ENCODE measurements around the gene IGF2R.
"Not testable (repeated sequence)": the region's sequence is repeated elsewhere in the genome, so short reads cannot be mapped to it uniquely, and the experiment has no call there.

Gene IGF2R

DNA sequence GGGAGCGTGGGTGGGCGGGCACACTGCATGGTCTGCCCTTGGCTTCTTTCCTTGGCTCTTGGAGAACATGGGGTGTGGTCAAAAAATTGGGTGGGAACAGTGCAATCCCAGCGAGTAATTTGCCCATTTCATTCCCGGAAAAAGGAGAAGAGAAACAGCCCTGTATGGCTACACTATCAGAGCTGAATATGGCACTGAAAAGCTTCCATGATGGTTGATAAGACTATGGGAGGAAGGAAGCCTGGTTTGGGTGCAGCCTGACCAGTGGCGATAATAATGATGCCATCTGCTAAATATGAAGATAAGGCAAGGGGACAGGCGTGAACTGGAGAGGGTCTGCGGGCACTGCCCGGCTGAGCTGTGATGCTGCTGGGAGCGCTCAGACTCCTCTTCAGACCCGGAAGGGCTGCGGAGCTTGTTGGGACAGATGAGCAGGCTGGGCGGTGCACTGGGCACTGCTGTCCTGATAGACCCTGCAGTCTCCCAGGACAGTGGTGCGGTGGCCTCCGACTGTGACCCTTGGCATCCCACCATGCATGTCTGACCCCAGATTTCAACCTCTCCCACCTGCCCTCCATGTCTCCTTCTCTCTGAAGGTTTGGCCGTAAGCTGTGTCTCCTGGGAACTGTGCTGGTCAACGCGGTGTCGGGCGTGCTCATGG is 162.9 kb downstream of the IGF2R start:
- H3K9me3 ChIP-seq (ENCODE audit: control insufficient read depth, low read length): no peaks in the 10 kb centered on the region
- no peak overlapping the region for H3K4me3 ChIP-seq (ENCODE audit: insufficient read depth, low read depth, low read length, poor library complexity, severe bottlenecking)
- no peak overlapping the region for H3K27ac ChIP-seq (ENCODE audit: insufficient read depth, low read length, poor library complexity, severe bottlenecking)
- DNase-seq: no peak
- H3K27me3 ChIP-seq (replicated peaks; ENCODE audit: control insufficient read depth, insufficient read depth, low read length, poor library complexity, severe bottlenecking): no peaks in the 10 kb centered on the region
- no peaks in the 10 kb centered on the region for H3K36me3 ChIP-seq (ENCODE audit: control insufficient read depth, insufficient read depth, low read length)
- H3K4me1 ChIP-seq (ENCODE audit: control insufficient read depth, insufficient read depth, low read length, poor library complexity, severe bottlenecking): no peaks in the 10 kb centered on the region

DNA sequence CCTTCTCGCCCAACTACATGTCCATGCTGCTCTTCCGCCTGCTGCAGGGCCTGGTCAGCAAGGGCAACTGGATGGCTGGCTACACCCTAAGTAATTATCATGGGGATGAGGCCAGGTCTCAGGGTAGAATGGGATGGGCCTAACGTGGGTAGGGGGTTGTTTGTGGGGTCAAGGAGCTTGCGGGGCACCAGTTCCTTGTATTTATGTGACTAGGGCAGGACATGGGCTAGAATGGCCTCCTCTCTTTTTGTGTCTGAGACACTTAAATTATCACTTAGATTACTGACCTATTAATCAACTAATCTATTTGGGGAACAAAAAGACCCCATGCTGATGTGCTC is 163.4 kb downstream of the IGF2R start:
- Histone ChIP-seq H3K4me3 (ENCODE audit: insufficient read depth, low read depth, low read length, poor library complexity, severe bottlenecking) (no peak overlapping the region), H3K4me1 (ENCODE audit: control insufficient read depth, insufficient read depth, low read length, poor library complexity, severe bottlenecking) (no peaks in the 10 kb centered on the region), H3K27ac (ENCODE audit: insufficient read depth, low read length, poor library complexity, severe bottlenecking) (no peak overlapping the region), H3K27me3 (replicated peaks; ENCODE audit: control insufficient read depth, insufficient read depth, low read length, poor library complexity, severe bottlenecking) (no peaks in the 10 kb centered on the region), H3K9me3 (ENCODE audit: control insufficient read depth, low read length) (no peaks in the 10 kb centered on the region), H3K36me3 (ENCODE audit: control insufficient read depth, insufficient read depth, low read length) (no peaks in the 10 kb centered on the region)
- no peak for DNase-seq

DNA sequence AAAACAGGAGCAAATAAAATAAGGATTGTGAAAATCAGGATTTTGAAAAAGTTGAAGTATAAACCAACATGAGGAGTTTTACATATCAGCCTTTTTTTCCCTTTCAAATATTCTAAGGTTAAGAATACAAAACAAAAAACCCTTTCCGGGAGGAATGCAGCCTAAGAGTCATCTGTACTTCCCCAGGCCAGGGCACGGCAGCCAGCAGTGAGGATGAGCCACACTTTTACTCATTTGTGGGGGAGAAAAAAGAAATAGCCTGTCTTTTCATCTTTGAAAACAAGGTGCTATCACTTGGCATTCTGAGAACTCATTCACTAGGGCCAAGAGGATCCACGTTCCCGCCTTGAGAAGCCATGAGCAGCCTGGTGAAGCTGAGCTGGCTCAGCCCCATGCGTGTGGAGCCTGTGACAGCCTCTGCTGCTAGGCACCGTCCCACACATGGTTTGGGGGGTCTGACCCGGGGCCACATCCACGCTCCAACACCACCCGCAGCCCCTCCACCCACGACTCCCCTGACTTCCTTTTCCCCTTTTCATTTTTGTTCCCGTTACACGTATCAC is 164.0 kb downstream of the IGF2R start:
- no peak overlapping the region for H3K4me3 ChIP-seq (ENCODE audit: insufficient read depth, low read depth, low read length, poor library complexity, severe bottlenecking)
- H3K36me3 ChIP-seq (ENCODE audit: control insufficient read depth, insufficient read depth, low read length): no peaks in the 10 kb centered on the region
- H3K4me1 ChIP-seq (ENCODE audit: control insufficient read depth, insufficient read depth, low read length, poor library complexity, severe bottlenecking): no peaks in the 10 kb centered on the region
- no peak overlapping the region for H3K27ac ChIP-seq (ENCODE audit: insufficient read depth, low read length, poor library complexity, severe bottlenecking)
- no peaks in the 10 kb centered on the region for H3K27me3 ChIP-seq (replicated peaks; ENCODE audit: control insufficient read depth, insufficient read depth, low read length, poor library complexity, severe bottlenecking)
- DNase-seq: no peak
- H3K9me3 ChIP-seq (ENCODE audit: control insufficient read depth, low read length): no peaks in the 10 kb centered on the region

DNA sequence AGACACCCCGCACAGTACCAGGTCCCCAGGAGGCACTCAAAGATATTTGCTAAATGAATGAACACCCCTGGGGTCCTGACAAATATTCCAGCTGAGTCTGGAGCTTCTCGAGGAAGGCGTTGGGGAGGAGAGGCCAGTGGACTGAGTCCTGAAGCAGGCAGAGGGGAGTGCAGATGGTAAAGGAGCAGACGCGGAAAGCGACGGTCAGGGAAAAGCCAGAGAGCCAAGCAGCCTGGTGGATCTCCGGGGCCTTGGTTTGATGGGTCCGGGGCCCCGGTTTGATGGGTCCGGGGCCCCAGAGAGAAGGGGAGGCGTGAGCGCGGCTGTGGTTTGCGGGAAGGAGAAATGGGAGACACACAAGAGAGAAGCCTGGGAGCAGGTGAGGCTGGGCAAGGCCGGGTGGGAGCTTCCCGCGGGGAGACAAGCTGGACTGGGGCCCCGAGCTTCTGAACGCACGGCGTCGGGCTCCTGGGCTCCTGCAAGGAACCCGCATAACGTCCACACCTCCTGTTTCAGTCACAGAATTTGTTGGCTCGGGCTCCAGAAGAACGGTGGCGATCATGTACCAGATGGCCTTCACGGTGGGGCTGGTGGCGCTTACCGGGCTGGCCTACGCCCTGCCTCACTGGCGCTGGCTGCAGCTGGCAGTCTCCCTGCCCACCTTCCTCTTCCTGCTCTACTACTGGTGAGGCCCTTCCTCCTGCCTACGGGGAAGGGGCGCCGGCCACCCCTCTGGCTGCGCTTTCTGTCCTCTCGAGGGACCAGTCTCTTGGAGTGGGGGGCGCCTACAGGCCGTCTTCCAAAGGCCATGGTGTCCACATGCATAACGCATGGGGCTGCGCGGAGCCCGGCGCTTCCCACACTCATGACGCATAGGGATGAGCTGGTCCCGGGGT is 164.8 kb downstream of the IGF2R start:
- Histone ChIP-seq H3K36me3 (ENCODE audit: control insufficient read depth, insufficient read depth, low read length) (no peaks in the 10 kb centered on the region), H3K4me1 (ENCODE audit: control insufficient read depth, insufficient read depth, low read length, poor library complexity, severe bottlenecking) (no peaks in the 10 kb centered on the region), H3K27me3 (replicated peaks; ENCODE audit: control insufficient read depth, insufficient read depth, low read length, poor library complexity, severe bottlenecking) (no peaks in the 10 kb centered on the region), H3K9me3 (ENCODE audit: control insufficient read depth, low read length) (no peaks in the 10 kb centered on the region), H3K27ac (ENCODE audit: insufficient read depth, low read length, poor library complexity, severe bottlenecking) (no peak overlapping the region), H3K4me3 (ENCODE audit: insufficient read depth, low read depth, low read length, poor library complexity, severe bottlenecking) (no peak overlapping the region)
- no peak for DNase-seq

DNA sequence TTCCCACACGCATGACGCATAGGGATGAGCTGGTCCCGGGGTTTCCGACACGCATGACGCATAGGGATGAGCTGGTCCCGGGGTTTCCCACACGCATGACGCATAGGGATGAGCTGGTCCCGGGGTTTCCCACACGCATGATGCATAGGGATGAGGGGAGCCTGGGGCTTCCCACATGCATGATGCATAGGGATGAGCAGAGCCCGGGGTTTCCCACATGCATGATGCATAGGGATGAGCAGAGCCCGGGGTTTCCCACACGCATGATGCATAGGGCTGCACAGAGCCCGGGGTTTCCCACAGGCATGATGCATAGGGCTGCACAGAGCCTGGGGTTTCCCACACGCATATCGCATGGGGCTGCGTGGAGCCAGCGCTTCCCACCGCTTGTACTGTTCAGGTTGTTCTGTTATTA is 165.5 kb downstream of the IGF2R start:
- not testable (repeated sequence) for H3K4me1 ChIP-seq (ENCODE audit: control insufficient read depth, insufficient read depth, low read length, poor library complexity, severe bottlenecking); H3K36me3 ChIP-seq (ENCODE audit: control insufficient read depth, insufficient read depth, low read length); DNase-seq; H3K27ac ChIP-seq (ENCODE audit: insufficient read depth, low read length, poor library complexity, severe bottlenecking); H3K9me3 ChIP-seq (ENCODE audit: control insufficient read depth, low read length); H3K4me3 ChIP-seq (ENCODE audit: insufficient read depth, low read depth, low read length, poor library complexity, severe bottlenecking); H3K27me3 ChIP-seq (replicated peaks; ENCODE audit: control insufficient read depth, insufficient read depth, low read length, poor library complexity, severe bottlenecking)

DNA sequence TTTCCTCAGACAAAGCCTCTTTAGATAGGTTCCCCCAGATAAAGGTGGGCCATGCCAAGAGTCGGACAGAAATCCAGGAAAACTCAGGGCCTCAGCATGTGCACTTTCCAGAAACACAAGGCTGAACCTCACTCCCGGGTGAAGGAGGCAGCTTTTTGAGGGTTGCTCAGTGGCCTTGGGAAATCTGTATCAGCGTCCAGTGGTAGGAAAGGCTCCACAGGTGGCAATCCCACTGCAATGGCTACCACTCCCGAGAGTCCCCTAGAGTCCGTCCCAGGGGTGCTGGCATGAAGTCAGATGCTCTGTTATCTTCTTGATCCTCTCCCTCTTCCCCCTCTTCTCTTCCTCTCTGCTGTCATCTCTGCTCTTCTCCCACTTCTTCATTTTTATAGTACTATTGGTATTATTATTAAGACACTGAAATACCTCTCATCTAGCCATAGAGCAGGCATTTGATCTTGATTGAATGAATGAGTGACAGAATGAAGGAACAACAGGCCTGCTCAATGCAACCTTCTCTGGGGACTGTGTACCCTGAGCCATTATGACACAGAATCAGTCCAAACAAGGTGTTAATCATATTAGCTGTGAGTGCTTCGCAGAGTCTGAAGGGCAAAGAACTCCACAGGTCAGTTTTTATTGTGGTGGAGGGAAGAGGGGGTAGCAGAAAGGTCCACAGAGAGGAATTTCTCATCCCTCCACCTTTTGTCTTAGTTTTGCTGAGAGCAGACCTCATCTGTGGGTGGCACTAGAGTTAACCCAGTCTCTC is 166.1 kb downstream of the IGF2R start:
- no peak overlapping the region for H3K27ac ChIP-seq (ENCODE audit: insufficient read depth, low read length, poor library complexity, severe bottlenecking)
- no peaks in the 10 kb centered on the region for H3K9me3 ChIP-seq (ENCODE audit: control insufficient read depth, low read length)
- no peak overlapping the region for H3K4me3 ChIP-seq (ENCODE audit: insufficient read depth, low read depth, low read length, poor library complexity, severe bottlenecking)
- no peaks in the 10 kb centered on the region for H3K4me1 ChIP-seq (ENCODE audit: control insufficient read depth, insufficient read depth, low read length, poor library complexity, severe bottlenecking)
- no peaks in the 10 kb centered on the region for H3K27me3 ChIP-seq (replicated peaks; ENCODE audit: control insufficient read depth, insufficient read depth, low read length, poor library complexity, severe bottlenecking)
- H3K36me3 ChIP-seq (ENCODE audit: control insufficient read depth, insufficient read depth, low read length): no peaks in the 10 kb centered on the region
- no peak for DNase-seq

DNA sequence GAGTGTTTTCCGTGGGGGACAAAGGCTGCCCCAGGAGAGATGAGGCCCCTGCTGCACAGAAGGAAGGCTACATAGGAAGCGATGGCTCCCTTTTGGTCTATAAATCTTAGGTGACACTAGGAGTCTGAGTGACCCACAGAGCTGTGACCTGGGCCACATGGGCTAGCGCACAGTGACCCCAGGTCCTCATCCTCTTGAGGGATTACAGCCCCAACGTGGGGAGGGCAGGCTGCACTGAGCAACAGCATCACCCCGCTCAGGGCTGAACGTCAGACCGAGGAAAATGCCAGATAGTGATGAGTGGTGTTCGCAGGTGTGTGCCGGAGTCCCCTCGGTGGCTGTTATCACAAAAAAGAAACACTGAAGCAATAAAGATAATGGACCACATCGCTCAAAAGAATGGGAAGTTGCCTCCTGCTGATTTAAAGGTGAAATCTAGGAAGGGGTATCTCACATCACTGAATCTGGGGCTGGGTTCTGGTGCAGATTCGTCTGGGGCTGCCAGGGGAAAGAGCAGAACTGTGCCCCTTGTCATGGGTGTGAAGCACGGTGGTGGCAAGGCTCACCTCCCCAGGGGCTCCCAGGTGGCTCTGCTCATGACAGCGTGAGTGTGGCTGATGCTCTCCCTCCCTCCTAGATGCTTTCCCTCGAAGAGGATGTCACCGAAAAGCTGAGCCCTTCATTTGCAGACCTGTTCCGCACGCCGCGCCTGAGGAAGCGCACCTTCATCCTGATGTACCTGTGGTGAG is 167.2 kb downstream of the IGF2R start:
- no peaks in the 10 kb centered on the region for H3K36me3 ChIP-seq (ENCODE audit: control insufficient read depth, insufficient read depth, low read length)
- DNase-seq: no peak
- H3K9me3 ChIP-seq (ENCODE audit: control insufficient read depth, low read length): no peaks in the 10 kb centered on the region
- no peak overlapping the region for H3K4me3 ChIP-seq (ENCODE audit: insufficient read depth, low read depth, low read length, poor library complexity, severe bottlenecking)
- no peak overlapping the region for H3K27ac ChIP-seq (ENCODE audit: insufficient read depth, low read length, poor library complexity, severe bottlenecking)
- no peaks in the 10 kb centered on the region for H3K4me1 ChIP-seq (ENCODE audit: control insufficient read depth, insufficient read depth, low read length, poor library complexity, severe bottlenecking)
- H3K27me3 ChIP-seq (replicated peaks; ENCODE audit: control insufficient read depth, insufficient read depth, low read length, poor library complexity, severe bottlenecking): no peaks in the 10 kb centered on the region

DNA sequence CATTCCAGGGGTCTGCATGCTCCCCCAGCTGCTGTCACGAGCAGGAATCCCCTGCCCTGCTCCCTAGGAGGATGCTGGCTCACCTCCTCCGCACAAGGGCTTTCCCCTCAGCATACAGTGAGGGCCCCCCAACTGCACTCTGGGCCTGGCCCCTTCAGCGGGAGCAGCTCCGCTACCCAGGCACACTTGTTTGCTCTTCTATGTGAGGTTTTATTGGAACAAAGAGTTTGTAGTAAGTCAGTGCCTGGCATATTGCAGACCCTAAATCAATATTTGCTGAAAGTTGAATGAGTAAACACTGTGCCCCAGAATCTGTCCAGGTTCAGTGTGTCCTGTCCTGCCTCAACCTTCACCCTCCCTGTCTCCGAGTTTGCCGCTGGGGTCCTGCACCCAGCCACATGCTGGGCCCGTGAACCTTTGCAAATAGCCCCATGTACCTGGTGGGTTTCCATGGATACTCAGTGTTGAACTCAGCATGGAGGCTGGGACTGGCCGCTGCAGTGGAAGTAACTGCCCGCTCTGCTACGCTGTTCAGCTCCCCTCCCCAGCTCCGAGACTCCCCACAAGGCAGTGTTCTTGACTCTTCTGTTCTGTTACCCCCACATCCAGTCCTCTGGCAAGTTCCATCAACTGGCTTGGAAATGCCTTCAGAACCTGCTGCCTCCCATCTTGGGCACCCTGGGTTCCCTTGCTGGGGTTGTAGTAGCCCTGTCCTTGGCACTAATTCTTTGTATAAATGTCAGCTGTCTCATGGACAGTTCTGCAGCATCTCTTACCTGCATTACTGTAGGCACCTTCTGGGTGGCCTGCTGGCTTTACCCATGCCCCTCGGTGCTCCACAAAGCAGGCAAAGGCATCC is 168.5 kb downstream of the IGF2R start:
- Histone ChIP-seq H3K4me1 (ENCODE audit: control insufficient read depth, insufficient read depth, low read length, poor library complexity, severe bottlenecking) (no peaks in the 10 kb centered on the region), H3K27me3 (replicated peaks; ENCODE audit: control insufficient read depth, insufficient read depth, low read length, poor library complexity, severe bottlenecking) (no peaks in the 10 kb centered on the region), H3K4me3 (ENCODE audit: insufficient read depth, low read depth, low read length, poor library complexity, severe bottlenecking) (no peak overlapping the region), H3K36me3 (ENCODE audit: control insufficient read depth, insufficient read depth, low read length) (no peaks in the 10 kb centered on the region), H3K27ac (ENCODE audit: insufficient read depth, low read length, poor library complexity, severe bottlenecking) (no peak overlapping the region), H3K9me3 (ENCODE audit: control insufficient read depth, low read length) (no peaks in the 10 kb centered on the region)
- DNase-seq: no peak
